Keratinocyte (primary cell): ENCODE data around the gene ADAMTS7. TPM values are rescaled to one million over a fixed set of nuclear protein-coding genes. Genes with fewer than 3 reads are reported as not detected.

Experiments used
- DNase-seq: peaks from one replicate; pipeline ENCODE4 v3.0.0-alpha.2; 2011; ENCODE audit warnings: low read depth, missing footprints, low spot score
- FAIRE-seq: peaks from 2 replicates; lab custom pipeline; 2011; peaks lifted over from hg19 to GRCh38; lab: Jason Lieb, UNC
- H2AFZ ChIP-seq: 2 replicates; pipeline ENCODE4 v1.6.0; 2012; ENCODE audit warnings: low read length, control low read depth, inconsistent platforms; ENCODE audit not compliant: control insufficient read depth
- H3K27ac ChIP-seq: 2 replicates; pipeline ENCODE4 v1.5.1; 2011; ENCODE audit warnings: low read length; ENCODE audit not compliant: control insufficient read depth, insufficient read depth
- H3K27me3 ChIP-seq: 3 replicates; pipeline ENCODE4 v1.6.0; 2011; ENCODE audit warnings: low read length; ENCODE audit not compliant: control insufficient read depth, insufficient read depth; ENCODE audit errors: extremely low read depth
- H3K36me3 ChIP-seq, 2 experiments: 2 replicates in 1 of 2; 3 replicates in 1 of 2; pipeline ENCODE4 v1.5.1; 2011; ENCODE audit warnings: low read length in 2 of 2, mild to moderate bottlenecking in 1 of 2; ENCODE audit not compliant: control insufficient read depth in 2 of 2, insufficient read depth in 2 of 2; ENCODE audit errors: extremely low read depth in 1 of 2
- H3K4me1 ChIP-seq: 3 replicates; pipeline ENCODE4 v1.5.1; 2011; ENCODE audit warnings: low read length; ENCODE audit not compliant: control insufficient read depth, insufficient read depth; ENCODE audit errors: extremely low read depth
- H3K4me2 ChIP-seq: 3 replicates; pipeline ENCODE4 v1.6.0; 2011; ENCODE audit warnings: low read depth, low read length; ENCODE audit not compliant: control insufficient read depth, insufficient read depth; ENCODE audit errors: extremely low read depth
- H3K4me3 ChIP-seq, 3 experiments: fragments of 200-600 bp in 1 of 3; sonication (generic) in 1 of 3; 2 replicates in 2 of 3; 3 replicates in 1 of 3; pipeline ENCODE4 v1.5.1; 2011 to 2016; ENCODE audit warnings: low read length in 3 of 3, mild to moderate bottlenecking in 3 of 3, control low read depth in 2 of 3, inconsistent platforms in 1 of 3, low read depth in 1 of 3, mixed read lengths in 1 of 3, mixed run types in 1 of 3, moderate library complexity in 1 of 3; ENCODE audit not compliant: control insufficient read depth in 2 of 3, insufficient read depth in 2 of 3; ENCODE audit errors: extremely low read depth in 1 of 3
- H3K79me2 ChIP-seq: 2 replicates; pipeline ENCODE4 v1.6.0; 2012; ENCODE audit warnings: low read length; ENCODE audit not compliant: control insufficient read depth, insufficient read depth
- H3K9ac ChIP-seq: 3 replicates; pipeline ENCODE4 v1.6.0; 2011; ENCODE audit warnings: low read length; ENCODE audit not compliant: control insufficient read depth, insufficient read depth; ENCODE audit errors: extremely low read depth
- H3K9me1 ChIP-seq: 3 replicates; pipeline ENCODE4 v1.6.0; 2011; ENCODE audit warnings: low read length; ENCODE audit not compliant: control insufficient read depth, insufficient read depth; ENCODE audit errors: extremely low read depth
- H3K9me3 ChIP-seq: 2 replicates; pipeline ENCODE4 v1.5.1; 2012; ENCODE audit warnings: low read depth, low read length; ENCODE audit not compliant: control insufficient read depth
- H4K20me1 ChIP-seq: 3 replicates; pipeline ENCODE4 v1.6.0; 2011; ENCODE audit warnings: low read length; ENCODE audit not compliant: control insufficient read depth, insufficient read depth; ENCODE audit errors: extremely low read depth
- CTCF ChIP-seq, 3 experiments: IDR thresholded peaks in 1 of 3; conservative IDR thresholded peaks in 1 of 3; optimal IDR thresholded peaks in 1 of 3; 2 replicates in 2 of 3; 3 replicates in 1 of 3; pipeline versions ENCODE3 to v1.5.1; 2011; ENCODE audit warnings: low read length in 3 of 3, mild to moderate bottlenecking in 3 of 3, moderate library complexity in 2 of 3, control low read depth in 1 of 3, inconsistent platforms in 1 of 3; ENCODE audit not compliant: insufficient read depth in 2 of 3; ENCODE audit errors: extremely low read depth in 1 of 3
- EZH2 ChIP-seq: IDR thresholded peaks from one replicate; pipeline ENCODE4 v1.6.1; 2012; ENCODE audit warnings: inconsistent platforms, mild to moderate bottlenecking, low read length, moderate library complexity
- dilution Hi-C: fragments of 300-500 bp; cut with MboI; formaldehyde crosslinking; loops from one replicate; pipeline ENCODE4 v1.7.0; 2020; ENCODE audit warnings: low sequenced_read_pairs; ENCODE audit not compliant: extremely low pct_ligation_motif_present
- polyA minus RNA-seq, 3 experiments: library from RNA; depleted of rRNA, polyadenylated mRNA; stranded (reverse); fragments of >200 nt; gene quantifications; 1 replicate in 1 of 3; 2 replicates in 1 of 3; 3 replicates in 1 of 3; pipeline ENCODE4 v1.2.3, GENCODE V29; 2011
- polyA plus RNA-seq, 5 experiments: library from polyadenylated mRNA; depleted of rRNA in 3 of 5; stranded (reverse) in 3 of 5; stranded (forward) in 1 of 5; unstranded in 1 of 5; fragments of >200 nt; gene quantifications; 1 replicate in 1 of 5; 2 replicates in 3 of 5; 3 replicates in 1 of 5; pipeline versions ENCODE4 v1.2.1 to v1.2.3, GENCODE V29; 2011 to 2012; ENCODE audit warnings: missing spikeins in 2 of 5, low read depth in 1 of 5, low replicate concordance in 1 of 5

The ADAMTS7 gene
- polyA plus RNA-seq (0.13 to 0.68 TPM (median 0.24 TPM) in 3 replicates), polyA minus RNA-seq (0.13 to 0.89 TPM (median 0.26 TPM) in 3 replicates)
- polyA plus RNA-seq (2011; ENCODE audit: low read depth), result 0.16 TPM
- polyA plus RNA-seq (2011; cell fraction: cytosol; rRNA removed), result 0.05 and 0.18 TPM in 2 replicates
- polyA plus RNA-seq (2011; cell fraction: nucleus; rRNA removed), result 1.5 and 2.8 TPM in 2 replicates
- polyA plus RNA-seq (2012; ENCODE audit: low replicate concordance), result 0.34 and 0.42 TPM in 2 replicates
- 0.77 TPM for polyA minus RNA-seq (2011; cell fraction: cytosol; rRNA and poly(A)+ RNA removed)
- polyA minus RNA-seq (2011; cell fraction: nucleus; rRNA and poly(A)+ RNA removed), result 1.6 and 2.7 TPM in 2 replicates

GRCh38 chr15:78811124-78811824 is at the start of gene ADAMTS7:
ADAMTS7 (minus strand) TSS chr15:78811464; CDS start chr15:78811220, 244 bp downstream.
- Histone ChIP-seq H3K79me2 (no peaks in the 10 kb centered on the region), H3K9me1 (no peaks in the 10 kb centered on the region), H3K4me2 (peak within 1 kb of the TSS; percentile 71), H3K4me1 (no peaks in the 10 kb centered on the region), H2AFZ (peak within 1 kb of the TSS; percentile 68), H3K9ac (no peak within 1 kb of the TSS), H3K36me3 (no peaks in the 10 kb centered on the region), H3K27me3 (peaks cover 28% of the 10 kb centered on the region), H4K20me1 (no peaks in the 10 kb centered on the region), H3K9me3 (no peaks in the 10 kb centered on the region), H3K27ac (no peak within 1 kb of the TSS), H3K4me3 (peak within 1 kb of the TSS; percentile 36 to 61 (median 49))
- no peak for FAIRE-seq
- dilution Hi-C loops, result no loop called here
- no peak for TF ChIP-seq EZH2
- peak in 2 of 3 experiments; percentile 44 to 45 for TF ChIP-seq CTCF (optimal IDR thresholded peaks at IDR 0.05 in 1 of 3, IDR thresholded peaks at IDR 0.05 in 1 of 3, conservative IDR thresholded peaks at IDR 0.05 in 1 of 3; ENCODE audit: extremely low read depth in 1 of 3, insufficient read depth in 2 of 3, low read length in 3 of 3)
- no peak for DNase-seq

GRCh38 chr15:78859971-78860719 is 48.9 kb upstream of the ADAMTS7 start:
- no peaks in the 10 kb centered on the region for H3K4me1 ChIP-seq
- FAIRE-seq (no peak), DNase-seq (no peak)
- no peak overlapping the region for H3K27ac ChIP-seq
- dilution Hi-C loops, result no loop called here
- no peaks in the 10 kb centered on the region for H3K27me3 ChIP-seq
- H3K9me3 ChIP-seq, result no peaks in the 10 kb centered on the region
- H3K9ac ChIP-seq, result peak overlapping the region; percentile 43
- H3K9me1 ChIP-seq, result no peaks in the 10 kb centered on the region
- no peaks in the 10 kb centered on the region for H3K79me2 ChIP-seq
- peak overlapping the region; percentile 86 for H2AFZ ChIP-seq
- no peaks in the 10 kb centered on the region for H3K36me3 ChIP-seq
- H4K20me1 ChIP-seq, result no peaks in the 10 kb centered on the region
- peak overlapping the region; percentile 70 for H3K4me2 ChIP-seq
- H3K4me3 ChIP-seq, result peak overlapping the region; percentile 32 to 64 (median 53)
- TF ChIP-seq EZH2 (no peak), CTCF (optimal IDR thresholded peaks at IDR 0.05 in 1 of 3, IDR thresholded peaks at IDR 0.05 in 1 of 3, conservative IDR thresholded peaks at IDR 0.05 in 1 of 3; ENCODE audit: extremely low read depth in 1 of 3, insufficient read depth in 2 of 3, low read length in 3 of 3) (peak; percentile 37 to 62 (median 61))
